ENCODE results near the gene CNTRL.

DNA sequence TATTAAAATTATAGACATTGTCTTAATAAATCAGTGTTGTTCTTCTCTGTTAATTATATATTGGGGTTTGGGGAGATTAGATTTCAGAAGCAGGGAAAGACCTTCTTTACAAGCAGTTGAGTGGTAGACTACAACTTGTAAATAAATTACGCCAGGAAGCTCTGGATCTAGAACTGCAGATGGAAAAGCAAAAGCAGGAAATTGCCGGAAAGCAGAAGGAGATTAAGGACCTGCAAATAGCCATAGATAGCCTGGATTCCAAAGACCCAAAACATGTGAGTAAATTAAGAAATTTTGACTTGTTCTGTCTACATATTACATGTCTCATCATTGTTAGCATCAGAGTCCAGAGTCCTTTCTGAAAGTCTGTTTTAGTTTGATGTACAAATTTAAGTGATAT, 43.5 kb downstream of the CNTRL start:
- TF ChIP-seq, protein P1, sequence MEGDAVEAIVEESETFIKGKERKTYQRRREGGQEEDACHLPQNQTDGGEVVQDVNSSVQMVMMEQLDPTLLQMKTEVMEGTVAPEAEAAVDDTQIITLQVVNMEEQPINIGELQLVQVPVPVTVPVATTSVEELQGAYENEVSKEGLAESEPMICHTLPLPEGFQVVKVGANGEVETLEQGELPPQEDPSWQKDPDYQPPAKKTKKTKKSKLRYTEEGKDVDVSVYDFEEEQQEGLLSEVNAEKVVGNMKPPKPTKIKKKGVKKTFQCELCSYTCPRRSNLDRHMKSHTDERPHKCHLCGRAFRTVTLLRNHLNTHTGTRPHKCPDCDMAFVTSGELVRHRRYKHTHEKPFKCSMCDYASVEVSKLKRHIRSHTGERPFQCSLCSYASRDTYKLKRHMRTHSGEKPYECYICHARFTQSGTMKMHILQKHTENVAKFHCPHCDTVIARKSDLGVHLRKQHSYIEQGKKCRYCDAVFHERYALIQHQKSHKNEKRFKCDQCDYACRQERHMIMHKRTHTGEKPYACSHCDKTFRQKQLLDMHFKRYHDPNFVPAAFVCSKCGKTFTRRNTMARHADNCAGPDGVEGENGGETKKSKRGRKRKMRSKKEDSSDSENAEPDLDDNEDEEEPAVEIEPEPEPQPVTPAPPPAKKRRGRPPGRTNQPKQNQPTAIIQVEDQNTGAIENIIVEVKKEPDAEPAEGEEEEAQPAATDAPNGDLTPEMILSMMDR (IDR thresholded peaks at IDR 0.05): no peak
- TF ChIP-seq RAD21 (IDR thresholded peaks at IDR 0.05; ENCODE audit: low read length) (no peak), RFX5 (IDR thresholded peaks at IDR 0.05; ENCODE audit: low read length) (no peak)
- TF ChIP-seq, protein P2, sequence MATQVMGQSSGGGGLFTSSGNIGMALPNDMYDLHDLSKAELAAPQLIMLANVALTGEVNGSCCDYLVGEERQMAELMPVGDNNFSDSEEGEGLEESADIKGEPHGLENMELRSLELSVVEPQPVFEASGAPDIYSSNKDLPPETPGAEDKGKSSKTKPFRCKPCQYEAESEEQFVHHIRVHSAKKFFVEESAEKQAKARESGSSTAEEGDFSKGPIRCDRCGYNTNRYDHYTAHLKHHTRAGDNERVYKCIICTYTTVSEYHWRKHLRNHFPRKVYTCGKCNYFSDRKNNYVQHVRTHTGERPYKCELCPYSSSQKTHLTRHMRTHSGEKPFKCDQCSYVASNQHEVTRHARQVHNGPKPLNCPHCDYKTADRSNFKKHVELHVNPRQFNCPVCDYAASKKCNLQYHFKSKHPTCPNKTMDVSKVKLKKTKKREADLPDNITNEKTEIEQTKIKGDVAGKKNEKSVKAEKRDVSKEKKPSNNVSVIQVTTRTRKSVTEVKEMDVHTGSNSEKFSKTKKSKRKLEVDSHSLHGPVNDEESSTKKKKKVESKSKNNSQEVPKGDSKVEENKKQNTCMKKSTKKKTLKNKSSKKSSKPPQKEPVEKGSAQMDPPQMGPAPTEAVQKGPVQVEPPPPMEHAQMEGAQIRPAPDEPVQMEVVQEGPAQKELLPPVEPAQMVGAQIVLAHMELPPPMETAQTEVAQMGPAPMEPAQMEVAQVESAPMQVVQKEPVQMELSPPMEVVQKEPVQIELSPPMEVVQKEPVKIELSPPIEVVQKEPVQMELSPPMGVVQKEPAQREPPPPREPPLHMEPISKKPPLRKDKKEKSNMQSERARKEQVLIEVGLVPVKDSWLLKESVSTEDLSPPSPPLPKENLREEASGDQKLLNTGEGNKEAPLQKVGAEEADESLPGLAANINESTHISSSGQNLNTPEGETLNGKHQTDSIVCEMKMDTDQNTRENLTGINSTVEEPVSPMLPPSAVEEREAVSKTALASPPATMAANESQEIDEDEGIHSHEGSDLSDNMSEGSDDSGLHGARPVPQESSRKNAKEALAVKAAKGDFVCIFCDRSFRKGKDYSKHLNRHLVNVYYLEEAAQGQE (IDR thresholded peaks at IDR 0.05; ENCODE audit: low read depth, low read length): no peak
